ENCODE data around the gene RARS2.
"Not testable (repeated sequence)": the region's sequence is repeated elsewhere in the genome, so short reads cannot be mapped to it uniquely, and the experiment has no call there.

Gene RARS2

GRCh38 chr6:87628881-87629280, 39.1 kb upstream of the RARS2 start:
- TF ChIP-seq, protein P1, sequence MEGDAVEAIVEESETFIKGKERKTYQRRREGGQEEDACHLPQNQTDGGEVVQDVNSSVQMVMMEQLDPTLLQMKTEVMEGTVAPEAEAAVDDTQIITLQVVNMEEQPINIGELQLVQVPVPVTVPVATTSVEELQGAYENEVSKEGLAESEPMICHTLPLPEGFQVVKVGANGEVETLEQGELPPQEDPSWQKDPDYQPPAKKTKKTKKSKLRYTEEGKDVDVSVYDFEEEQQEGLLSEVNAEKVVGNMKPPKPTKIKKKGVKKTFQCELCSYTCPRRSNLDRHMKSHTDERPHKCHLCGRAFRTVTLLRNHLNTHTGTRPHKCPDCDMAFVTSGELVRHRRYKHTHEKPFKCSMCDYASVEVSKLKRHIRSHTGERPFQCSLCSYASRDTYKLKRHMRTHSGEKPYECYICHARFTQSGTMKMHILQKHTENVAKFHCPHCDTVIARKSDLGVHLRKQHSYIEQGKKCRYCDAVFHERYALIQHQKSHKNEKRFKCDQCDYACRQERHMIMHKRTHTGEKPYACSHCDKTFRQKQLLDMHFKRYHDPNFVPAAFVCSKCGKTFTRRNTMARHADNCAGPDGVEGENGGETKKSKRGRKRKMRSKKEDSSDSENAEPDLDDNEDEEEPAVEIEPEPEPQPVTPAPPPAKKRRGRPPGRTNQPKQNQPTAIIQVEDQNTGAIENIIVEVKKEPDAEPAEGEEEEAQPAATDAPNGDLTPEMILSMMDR (IDR thresholded peaks at IDR 0.05; ENCODE audit: low read depth, low read length): no peak
- H3K4me3 ChIP-seq (replicated peaks in 1 of 2; ENCODE audit: low read depth in 2 of 2, low read length in 2 of 2): no peak overlapping the region
- DNase-seq (ENCODE audit: low read depth in 2 of 2): peak; percentile 14 to 52

DNA sequence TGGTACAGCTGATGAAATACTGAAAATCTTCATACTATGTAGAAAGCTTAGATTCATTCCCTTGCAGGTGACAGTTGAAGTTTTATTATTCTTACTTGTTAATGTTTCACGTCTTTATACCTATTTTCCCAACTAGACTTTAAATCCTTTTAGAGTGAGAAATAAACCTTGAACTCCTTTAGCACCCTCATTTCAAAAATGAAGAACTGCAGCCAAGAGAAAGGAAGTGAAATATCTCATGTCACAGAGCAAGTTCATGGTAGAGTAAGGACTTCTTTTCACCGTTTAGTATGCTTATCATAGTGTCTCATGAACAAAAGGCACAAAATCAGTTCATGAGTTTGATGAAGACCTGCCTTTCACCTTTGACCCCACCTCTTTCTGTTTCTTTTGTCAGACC, 38.6 kb upstream of the RARS2 start:
- H3K4me3 ChIP-seq (replicated peaks in 1 of 2; ENCODE audit: low read depth in 2 of 2, low read length in 2 of 2): no peak overlapping the region
- TF ChIP-seq, protein P1 (IDR thresholded peaks at IDR 0.05; ENCODE audit: low read depth, low read length): no peak
- DNase-seq (ENCODE audit: low read depth in 2 of 2): no peak

DNA sequence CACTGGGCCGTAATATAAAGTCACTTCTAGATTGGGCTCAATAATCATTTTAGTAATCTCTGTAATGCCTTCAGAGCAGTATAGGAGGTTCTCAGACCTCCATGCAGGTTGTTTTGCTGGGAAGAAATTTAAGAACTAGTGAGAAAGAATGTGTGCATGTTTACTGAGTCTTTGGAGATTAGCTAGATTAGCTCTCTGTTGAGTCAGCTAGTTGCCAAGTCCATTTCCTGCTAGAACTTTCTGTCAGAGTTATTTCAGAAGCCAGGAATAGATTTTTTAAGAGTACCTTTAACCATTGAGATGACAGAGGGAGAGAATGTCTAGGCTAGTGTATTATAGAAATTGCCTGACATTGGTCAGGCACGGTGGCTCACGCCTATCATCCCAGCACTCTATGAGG, 33.5 kb upstream of the RARS2 start:
- no peak overlapping the region for H3K4me3 ChIP-seq (replicated peaks in 1 of 2; ENCODE audit: low read depth in 2 of 2, low read length in 2 of 2)
- TF ChIP-seq, protein P1 (IDR thresholded peaks at IDR 0.05; ENCODE audit: low read depth, low read length): no peak
- DNase-seq (ENCODE audit: low read depth in 2 of 2): peak; percentile 48 to 67

- TF ChIP-seq, protein P1 (IDR thresholded peaks at IDR 0.05; ENCODE audit: low read depth, low read length): no peak
- DNase-seq (ENCODE audit: low read depth in 2 of 2): peak in 1 of 2 donors; percentile 25
- no peak overlapping the region for H3K4me3 ChIP-seq (replicated peaks in 1 of 2; ENCODE audit: low read depth in 2 of 2, low read length in 2 of 2)
Observed at GRCh38 chr6:87618531-87618930, 28.7 kb upstream of the RARS2 start.

- H3K4me3 ChIP-seq (replicated peaks in 1 of 2; ENCODE audit: low read depth in 2 of 2, low read length in 2 of 2): no peak overlapping the region
- TF ChIP-seq, protein P1 (IDR thresholded peaks at IDR 0.05; ENCODE audit: low read depth, low read length): no peak
- no peak for DNase-seq (ENCODE audit: low read depth in 2 of 2)
Observed at GRCh38 chr6:87617405-87617804, 27.6 kb upstream of the RARS2 start.

GRCh38 chr6:87613018-87613417, 23.2 kb upstream of the RARS2 start:
- DNase-seq (ENCODE audit: low read depth in 2 of 2); H3K4me3 ChIP-seq (replicated peaks in 1 of 2; ENCODE audit: low read depth in 2 of 2, low read length in 2 of 2): not testable (repeated sequence)

GRCh38 chr6:87608802-87609201, 19.0 kb upstream of the RARS2 start:
- no peak overlapping the region for H3K4me3 ChIP-seq (replicated peaks in 1 of 2; ENCODE audit: low read depth in 2 of 2, low read length in 2 of 2)
- TF ChIP-seq, protein P1 (IDR thresholded peaks at IDR 0.05; ENCODE audit: low read depth, low read length): no peak
- no peak for DNase-seq (ENCODE audit: low read depth in 2 of 2)
